ENCODE results near the gene MAP4K4. TPM values are rescaled to one million over a fixed set of nuclear protein-coding genes. Genes with fewer than 3 reads are reported as not detected.

The MAP4K4 gene
- total RNA-seq, 4 donors from 2014 or later: 29.6 to 56.6 (median 38.2) TPM

- DNase-seq (ENCODE audit: low spot score in 2 of 2): no peak
- no peaks in the 10 kb centered on the region for H3K36me3 ChIP-seq
- TF ChIP-seq CTCF (IDR thresholded peaks at IDR 0.05) (no peak), EP300 (IDR thresholded peaks at IDR 0.05) (no peak), POLR2AphosphoS5 (IDR thresholded peaks at IDR 0.05) (no peak), POLR2A (IDR thresholded peaks at IDR 0.05) (no peak)
- H3K4me1 ChIP-seq: peaks cover 48% of the 10 kb centered on the region
- H3K9me3 ChIP-seq: no peaks in the 10 kb centered on the region
- no peaks in the 10 kb centered on the region for H3K27me3 ChIP-seq
- H3K4me3 ChIP-seq: no peak overlapping the region
- WGBS: 58% methylated on average over 8 of the region's 8 CpGs
- no peak overlapping the region for H3K27ac ChIP-seq
Observed at GRCh38 chr2:101803945-101804696, 106.6 kb downstream of the MAP4K4 start.

GRCh38 chr2:101805152-101806088 lies 107.9 kb downstream of the MAP4K4 start:
- Histone ChIP-seq H3K36me3 (no peaks in the 10 kb centered on the region), H3K9me3 (no peaks in the 10 kb centered on the region), H3K4me1 (peaks cover 48% of the 10 kb centered on the region), H3K27ac (no peak overlapping the region), H3K4me3 (no peak overlapping the region), H3K27me3 (no peaks in the 10 kb centered on the region)
- TF ChIP-seq POLR2AphosphoS5 (IDR thresholded peaks at IDR 0.05) (no peak), EP300 (IDR thresholded peaks at IDR 0.05) (no peak), POLR2A (IDR thresholded peaks at IDR 0.05) (no peak), CTCF (IDR thresholded peaks at IDR 0.05) (no peak)
- no peak for DNase-seq (ENCODE audit: low spot score in 2 of 2)
- WGBS: 67% methylated on average over 9 of the region's 9 CpGs

- DNase-seq (ENCODE audit: low spot score in 2 of 2): no peak
- WGBS: 63% methylated on average over 5 of the region's 5 CpGs
- Histone ChIP-seq H3K4me1 (peaks cover 48% of the 10 kb centered on the region), H3K27me3 (no peaks in the 10 kb centered on the region), H3K36me3 (no peaks in the 10 kb centered on the region), H3K9me3 (no peaks in the 10 kb centered on the region), H3K27ac (no peak overlapping the region), H3K4me3 (no peak overlapping the region)
- TF ChIP-seq POLR2AphosphoS5 (IDR thresholded peaks at IDR 0.05): no peak
- no peak for TF ChIP-seq CTCF (IDR thresholded peaks at IDR 0.05)
- TF ChIP-seq POLR2A (IDR thresholded peaks at IDR 0.05): no peak
- TF ChIP-seq EP300 (IDR thresholded peaks at IDR 0.05): no peak
Observed at GRCh38 chr2:101806123-101806522, 108.6 kb downstream of the MAP4K4 start.

- Histone ChIP-seq H3K27ac (no peak overlapping the region), H3K4me3 (no peak overlapping the region), H3K9me3 (no peaks in the 10 kb centered on the region), H3K36me3 (no peaks in the 10 kb centered on the region), H3K27me3 (no peaks in the 10 kb centered on the region), H3K4me1 (peaks cover 51% of the 10 kb centered on the region)
- TF ChIP-seq CTCF (IDR thresholded peaks at IDR 0.05) (no peak), EP300 (IDR thresholded peaks at IDR 0.05) (no peak), POLR2A (IDR thresholded peaks at IDR 0.05) (no peak), POLR2AphosphoS5 (IDR thresholded peaks at IDR 0.05) (no peak)
- 43% methylated on average over 4 of the region's 4 CpGs for WGBS
- DNase-seq (ENCODE audit: low spot score in 2 of 2): no peak
Observed at GRCh38 chr2:101806701-101807100, 109.2 kb downstream of the MAP4K4 start.

- Histone ChIP-seq H3K4me1 (peaks cover 50% of the 10 kb centered on the region), H3K4me3 (no peak overlapping the region), H3K9me3 (no peaks in the 10 kb centered on the region), H3K27me3 (no peaks in the 10 kb centered on the region), H3K36me3 (no peaks in the 10 kb centered on the region), H3K27ac (no peak overlapping the region)
- WGBS: 97% methylated on average over 2 of the region's 2 CpGs
- TF ChIP-seq EP300 (IDR thresholded peaks at IDR 0.05) (no peak), POLR2A (IDR thresholded peaks at IDR 0.05) (no peak), POLR2AphosphoS5 (IDR thresholded peaks at IDR 0.05) (no peak), CTCF (IDR thresholded peaks at IDR 0.05) (no peak)
- DNase-seq (ENCODE audit: low spot score in 2 of 2): no peak
Observed at GRCh38 chr2:101807242-101807641, 109.7 kb downstream of the MAP4K4 start.

Measured in suprapubic skin (tissue), 4 donors.